ENCODE results near the gene MYRIP. TPM values are rescaled to one million over a fixed set of nuclear protein-coding genes. Genes with fewer than 3 reads are reported as not detected.

MYRIP gene
- total RNA-seq, 2 donors from 2014 or later: 6.3 to 8.7 TPM

- H3K4me3 ChIP-seq: no peak overlapping the region
- no peaks in the 10 kb centered on the region for H3K4me1 ChIP-seq
- intact Hi-C loops (cut with DNase I): no loop called here
- H3K9ac ChIP-seq (ENCODE audit: low read depth in 2 of 2, low read length in 2 of 2): no peak overlapping the region
- no peak for TF ChIP-seq CTCF (IDR thresholded peaks at IDR 0.05)
- no peaks in the 10 kb centered on the region for H3K9me3 ChIP-seq
- no peaks in the 10 kb centered on the region for H3K27me3 ChIP-seq
- H3K27ac ChIP-seq: no peak overlapping the region
- no peaks in the 10 kb centered on the region for H3K36me3 ChIP-seq
- DNase-seq: no peak
Observed at GRCh38 chr3:39920271-39920670, 110.9 kb downstream of the MYRIP start.

GRCh38 chr3:39927479-39927878, 118.1 kb downstream of the MYRIP start:
- no peak for DNase-seq
- Histone ChIP-seq H3K27ac (no peak overlapping the region), H3K9ac (ENCODE audit: low read depth in 2 of 2, low read length in 2 of 2) (no peak overlapping the region), H3K4me1 (no peaks in the 10 kb centered on the region), H3K36me3 (no peaks in the 10 kb centered on the region), H3K4me3 (no peak overlapping the region), H3K9me3 (no peaks in the 10 kb centered on the region), H3K27me3 (no peaks in the 10 kb centered on the region)
- intact Hi-C loops (cut with DNase I): no loop called here
- TF ChIP-seq CTCF (IDR thresholded peaks at IDR 0.05): no peak

- H3K4me3 ChIP-seq: no peak overlapping the region
- DNase-seq: no peak
- intact Hi-C loops (cut with DNase I): no loop called here
- H3K9ac ChIP-seq (ENCODE audit: low read depth in 2 of 2, low read length in 2 of 2): no peak overlapping the region
- no peak for TF ChIP-seq CTCF (IDR thresholded peaks at IDR 0.05)
- H3K36me3 ChIP-seq: no peaks in the 10 kb centered on the region
- H3K27me3 ChIP-seq: no peaks in the 10 kb centered on the region
- no peak overlapping the region for H3K27ac ChIP-seq
- H3K9me3 ChIP-seq: no peaks in the 10 kb centered on the region
- no peaks in the 10 kb centered on the region for H3K4me1 ChIP-seq
Observed at GRCh38 chr3:39933986-39934693, 124.7 kb downstream of the MYRIP start.

GRCh38 chr3:39934696-39935095, 125.3 kb downstream of the MYRIP start:
- TF ChIP-seq CTCF (IDR thresholded peaks at IDR 0.05): no peak
- intact Hi-C loops (cut with DNase I): no loop called here
- no peaks in the 10 kb centered on the region for H3K27me3 ChIP-seq
- no peaks in the 10 kb centered on the region for H3K4me1 ChIP-seq
- H3K36me3 ChIP-seq: no peaks in the 10 kb centered on the region
- H3K4me3 ChIP-seq: no peak overlapping the region
- no peaks in the 10 kb centered on the region for H3K9me3 ChIP-seq
- H3K9ac ChIP-seq (ENCODE audit: low read depth in 2 of 2, low read length in 2 of 2): no peak overlapping the region
- no peak overlapping the region for H3K27ac ChIP-seq
- DNase-seq: no peak

GRCh38 chr3:39935261-39935660, 125.9 kb downstream of the MYRIP start:
- H3K9me3 ChIP-seq: no peaks in the 10 kb centered on the region
- no peak for TF ChIP-seq CTCF (IDR thresholded peaks at IDR 0.05)
- intact Hi-C loops (cut with DNase I): no loop called here
- H3K9ac ChIP-seq (ENCODE audit: low read depth in 2 of 2, low read length in 2 of 2): no peak overlapping the region
- no peak overlapping the region for H3K4me3 ChIP-seq
- H3K36me3 ChIP-seq: no peaks in the 10 kb centered on the region
- no peaks in the 10 kb centered on the region for H3K4me1 ChIP-seq
- no peak for DNase-seq
- no peak overlapping the region for H3K27ac ChIP-seq
- no peaks in the 10 kb centered on the region for H3K27me3 ChIP-seq
